K562 (cell line): ENCODE measurements around the gene ANKS1B. TPM values are rescaled to one million over a fixed set of nuclear protein-coding genes. Genes with fewer than 3 reads are reported as not detected.

Source experiments
- ATAC-seq: fragments of 200-7000 bp; cut with Tn5 transposase; 3 replicates; pipeline ENCODE4 v1.9.1; 2020; ENCODE audit warnings: moderate library complexity
- BruUV-seq: library from RNA; stranded (reverse); fragments of 400-500 nt; replicated peaks from 2 replicates; lab custom pipeline; 2021; lab: Mats Ljungman, UMichigan
- CTCF ChIA-PET: fragments of 300-600 bp; formaldehyde crosslinking; extraction: SDS; loops from one replicate; lab custom pipeline; 2021; ENCODE audit warnings: low intra/inter-chr PET ratio; lab: Yijun Ruan, JAX
- POLR2A ChIA-PET: fragments of 300-600, 350-650 bp; sonication (Branson Sonifier 250); formaldehyde crosslinking; extraction: SDS; loops from one replicate; lab custom pipeline; 2021; ENCODE audit warnings: antibody characterized with exemption, inconsistent platforms; lab: Yijun Ruan, JAX
- DNase-seq, 4 experiments: peaks; one replicate each; pipeline versions ENCODE4 v3.0.0 to v3.0.0-alpha.2; 2011 to 2018; ENCODE audit warnings: low spot score in 3 of 4, mixed read lengths in 3 of 4; ENCODE audit errors: extremely low read depth in 1 of 4
- FAIRE-seq: peaks from 2 replicates; lab custom pipeline; 2011; peaks lifted over from hg19 to GRCh38; lab: Jason Lieb, UNC
- H2AFZ ChIP-seq: 2 replicates; pipeline ENCODE4 v1.6.0; 2011; ENCODE audit warnings: low read depth, low read length, control low read depth, inconsistent platforms
- H3K27ac ChIP-seq: fragments of 200-600 bp; 3 replicates; pipeline ENCODE4 v1.8.0; 2011; ENCODE audit warnings: low read depth, mild to moderate bottlenecking, control low read depth, inconsistent platforms, low read length, moderate library complexity, mixed read lengths; ENCODE audit errors: extremely low read depth
- H3K27me3 ChIP-seq, 2 experiments: fragments of 300-600 bp in 1 of 2; 2 replicates in 1 of 2; 3 replicates in 1 of 2; pipeline versions ENCODE4 v1.6.0 to v1.8.0; 2011; ENCODE audit warnings: inconsistent platforms in 2 of 2, low read length in 2 of 2, mild to moderate bottlenecking in 1 of 2, mixed read lengths in 1 of 2, moderate library complexity in 1 of 2; ENCODE audit not compliant: control insufficient read depth in 2 of 2, insufficient read depth in 2 of 2
- H3K36me3 ChIP-seq: fragments of 300-600 bp; 3 replicates; pipeline ENCODE4 v1.8.0; 2011; ENCODE audit warnings: mild to moderate bottlenecking, low read length, inconsistent platforms; ENCODE audit not compliant: control insufficient read depth, insufficient read depth
- H3K4me1 ChIP-seq, 2 experiments: fragments of 200-600 bp in 1 of 2; replicated peaks in 1 of 2; 2 replicates in 1 of 2; 3 replicates in 1 of 2; pipeline versions ENCODE4 v1.5.1 to v1.8.0; 2011; ENCODE audit warnings: inconsistent platforms in 2 of 2, low read length in 2 of 2, mild to moderate bottlenecking in 1 of 2, mixed read lengths in 1 of 2, moderate library complexity in 1 of 2; ENCODE audit not compliant: control insufficient read depth in 2 of 2, insufficient read depth in 2 of 2
- H3K4me2 ChIP-seq: 2 replicates; pipeline ENCODE4 v1.6.1; 2011; ENCODE audit warnings: low read length, control low read depth, inconsistent platforms, mixed read lengths; ENCODE audit not compliant: insufficient read depth
- H3K4me3 ChIP-seq: fragments of 200-600 bp; sonication (generic), shearing (Covaris generic); 2 replicates; pipeline ENCODE4 v1.5.1; 2016; ENCODE audit warnings: control low read depth, inconsistent platforms
- H3K79me2 ChIP-seq: fragments of 200-600 bp; 3 replicates; pipeline ENCODE4 v1.8.0; 2011; ENCODE audit warnings: low read length, inconsistent platforms; ENCODE audit not compliant: control insufficient read depth, insufficient read depth
- H3K9ac ChIP-seq, 2 experiments: 2 replicates each; pipeline versions ENCODE4 v1.6.0 to v1.6.1; 2011; ENCODE audit warnings: low read depth in 2 of 2, low read length in 2 of 2, control low read depth in 1 of 2, inconsistent platforms in 1 of 2, mild to moderate bottlenecking in 1 of 2, mixed read lengths in 1 of 2; ENCODE audit not compliant: insufficient read depth in 1 of 2
- H3K9me1 ChIP-seq: one replicate; pipeline ENCODE4 v1.6.0; 2011; ENCODE audit warnings: inconsistent platforms, mild to moderate bottlenecking, low read length, moderate library complexity; ENCODE audit not compliant: control insufficient read depth, insufficient read depth
- H3K9me3 ChIP-seq: replicated peaks from 2 replicates; pipeline ENCODE4 v1.5.1; 2011; ENCODE audit warnings: low read depth, low read length, inconsistent platforms; ENCODE audit not compliant: control insufficient read depth, insufficient read depth
- H4K20me1 ChIP-seq: replicated peaks from 2 replicates; pipeline ENCODE4 v1.6.1; 2011; ENCODE audit warnings: low read length, inconsistent platforms, mixed read lengths; ENCODE audit not compliant: control insufficient read depth, insufficient read depth
- FOXP1 ChIP-seq: sonication (generic); formaldehyde crosslinking; IDR thresholded peaks from 2 replicates; pipeline ENCODE4 v1.8.0; 2022; ENCODE audit warnings: mild to moderate bottlenecking, missing genetic modification reagents
- HMG20B ChIP-seq: fragments of 250-450 bp; sonication (Bioruptor Pico); IDR thresholded peaks from 2 replicates; pipeline ENCODE4 v1.5.0; 2021; ENCODE audit warnings: mild to moderate bottlenecking
- IFI16 ChIP-seq: fragments of 250-450 bp; sonication (Bioruptor Pico); IDR thresholded peaks from 2 replicates; pipeline ENCODE4 v2.1.2; 2022; ENCODE audit warnings: mild to moderate bottlenecking, inconsistent platforms
- KLF6 ChIP-seq: fragments of 250-450 bp; sonication (Bioruptor Pico); IDR thresholded peaks from 2 replicates; pipeline ENCODE4 v1.4.0; 2020; ENCODE audit warnings: mild to moderate bottlenecking, moderate library complexity, borderline replicate concordance
- NR2C1 ChIP-seq, 2 experiments: fragments of 450-650 bp; IDR thresholded peaks; 2 replicates each; pipeline ENCODE4 v1.6.1; 2017; ENCODE audit warnings: mild to moderate bottlenecking in 2 of 2, antibody characterized with exemption in 1 of 2, inconsistent platforms in 1 of 2, missing compliant biosample characterization in 1 of 2, missing genetic modification characterization in 1 of 2
- RUNX1 ChIP-seq: sonication (generic); IDR thresholded peaks from 2 replicates; pipeline ENCODE4 v1.6.1; 2016; ENCODE audit warnings: antibody characterized with exemption, low read depth
- SMAD4 ChIP-seq: fragments of 250-450 bp; sonication (Bioruptor Pico); conservative IDR thresholded peaks from 2 replicates; pipeline ENCODE4 v1.8.0; 2021; ENCODE audit warnings: inconsistent platforms, mild to moderate bottlenecking, moderate library complexity
- TRIM24 ChIP-seq, 2 experiments: fragments of 450-650 bp; IDR thresholded peaks; 2 replicates each; pipeline ENCODE4 v1.6.1; 2016
- ZNF324 ChIP-seq: fragments of 250-450 bp; sonication (Bioruptor Pico); IDR thresholded peaks from 2 replicates; pipeline ENCODE4 v1.4.0; 2020; ENCODE audit warnings: mild to moderate bottlenecking
- ZNF507 ChIP-seq: conservative IDR thresholded peaks from 2 replicates; pipeline ENCODE4 v1.6.1; 2017; ENCODE audit warnings: missing genetic modification characterization, missing compliant biosample characterization
- ZNF77 ChIP-seq: fragments of 250-450 bp; sonication (Bioruptor Pico); IDR thresholded peaks from 2 replicates; pipeline ENCODE4 v1.5.0; 2020
- in situ Hi-C: fragments of 300-500 bp; cut with MboI; formaldehyde crosslinking; loops from 4 replicates; pipeline ENCODE4 v1.15.0; 2018; ENCODE audit warnings: inconsistent platforms, mixed read lengths
- intact Hi-C: fragments of 100-400 bp; cut with micrococcal nuclease; formaldehyde crosslinking; loops from 2 replicates; pipeline ENCODE4 v1.14.2; 2022
- polyA plus RNA-seq, 8 experiments: library from polyadenylated mRNA; depleted of rRNA in 4 of 8; stranded (reverse) in 5 of 8; unstranded in 3 of 8; fragments of >200 nt; fragmentation: Nextera tagmentation in 2 of 8; fragmentation: Illumina TruSeq in 1 of 8; extraction: Ambion mirVana in 2 of 8; extraction: Trizol in 1 of 8; gene quantifications; 2 replicates each; pipeline versions ENCODE4 v1.2.1 to v1.2.3, GENCODE V29; 2011 to 2014; ENCODE audit warnings: inconsistent platforms in 1 of 8, missing spikeins in 1 of 8
- total RNA-seq, 7 experiments: library from RNA; depleted of rRNA in 6 of 7; stranded (reverse); fragments of >200 nt in 6 of 7; fragmentation: Illumina TruSeq in 2 of 7; extraction: Trizol in 2 of 7; gene quantifications; 2 replicates each; pipeline versions ENCODE4 v1.2.1 to v1.2.3, GENCODE V29; 2011 to 2021; ENCODE audit warnings: low replicate concordance in 1 of 7
- TF ChIP-seq, protein P1 (sequence below): IDR thresholded peaks from 2 replicates; pipeline ENCODE4 v1.6.1; 2016; ENCODE audit warnings: missing genetic modification characterization, missing compliant biosample characterization
- TF ChIP-seq, protein P2 (sequence below): fragments of 450-650 bp; IDR thresholded peaks from 2 replicates; pipeline ENCODE4 v1.6.1; 2016; ENCODE audit warnings: low read depth, mild to moderate bottlenecking, moderate library complexity
- TF ChIP-seq, protein P3 (sequence below): sonication (generic); formaldehyde crosslinking; IDR thresholded peaks from 2 replicates; pipeline ENCODE4 v1.8.0; 2023; ENCODE audit warnings: missing genetic modification reagents, mild to moderate bottlenecking, borderline replicate concordance

The ANKS1B gene
- total and polyA plus RNA-seq, 9 of the 15 experiments (the other 6 are each of a cell fraction or from before 2014, with no cell fraction given) = 0.04 to 0.47 (median 0.28) TPM; not detected in 4

DNA sequence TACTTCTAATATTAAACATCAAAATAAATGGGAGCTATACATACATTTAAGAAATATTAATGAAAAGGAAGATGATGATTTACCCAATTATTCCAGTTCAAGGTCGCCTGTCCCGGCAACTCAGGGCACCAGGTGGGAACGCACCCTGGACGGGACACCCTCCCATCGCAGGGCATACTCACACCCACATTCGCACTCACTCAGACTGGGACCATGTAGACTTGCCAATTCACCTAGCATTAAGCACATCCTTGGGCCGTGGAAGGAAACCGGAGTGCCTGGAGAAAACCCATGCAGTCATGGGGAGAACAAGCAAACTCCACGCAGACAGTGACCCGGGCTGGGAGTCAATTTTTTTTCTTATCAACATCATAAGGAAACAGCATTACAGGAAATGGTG, 864.8 kb downstream of the ANKS1B start (continued):
- TF ChIP-seq, protein P1, sequence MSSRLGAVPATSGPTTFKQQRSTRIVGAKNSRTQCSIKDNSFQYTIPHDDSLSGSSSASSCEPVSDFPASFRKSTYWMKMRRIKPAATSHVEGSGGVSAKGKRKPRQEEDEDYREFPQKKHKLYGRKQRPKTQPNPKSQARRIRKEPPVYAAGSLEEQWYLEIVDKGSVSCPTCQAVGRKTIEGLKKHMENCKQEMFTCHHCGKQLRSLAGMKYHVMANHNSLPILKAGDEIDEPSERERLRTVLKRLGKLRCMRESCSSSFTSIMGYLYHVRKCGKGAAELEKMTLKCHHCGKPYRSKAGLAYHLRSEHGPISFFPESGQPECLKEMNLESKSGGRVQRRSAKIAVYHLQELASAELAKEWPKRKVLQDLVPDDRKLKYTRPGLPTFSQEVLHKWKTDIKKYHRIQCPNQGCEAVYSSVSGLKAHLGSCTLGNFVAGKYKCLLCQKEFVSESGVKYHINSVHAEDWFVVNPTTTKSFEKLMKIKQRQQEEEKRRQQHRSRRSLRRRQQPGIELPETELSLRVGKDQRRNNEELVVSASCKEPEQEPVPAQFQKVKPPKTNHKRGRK (tag) = no peak

DNA sequence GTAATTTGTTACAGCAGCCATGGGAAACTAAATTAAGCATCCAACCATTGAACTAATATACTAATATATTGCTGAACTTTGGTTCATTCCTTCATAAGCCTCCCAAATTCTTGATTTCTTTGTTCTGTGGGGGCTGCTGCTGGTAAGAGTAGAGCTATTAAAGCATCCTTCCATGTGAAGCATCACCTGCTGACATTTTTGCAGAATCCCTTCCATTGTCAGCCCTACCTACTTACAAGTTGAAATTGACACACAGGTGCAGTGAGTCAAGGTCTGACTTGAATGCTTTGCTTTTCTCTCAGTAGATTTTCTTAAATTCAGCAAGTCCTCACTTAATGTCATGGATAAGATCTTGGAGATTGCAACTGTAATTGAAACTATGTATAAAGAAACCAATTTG, 865.3 kb downstream of the ANKS1B start:
- intact Hi-C loops (no loop called here), in situ Hi-C loops (no loop called here)
- Histone ChIP-seq H2AFZ (no peak overlapping the region), H3K4me2 (no peak overlapping the region), H3K9ac (no peak overlapping the region), H3K9me3 (no peaks in the 10 kb centered on the region), H3K9me1 (no peaks in the 10 kb centered on the region), H3K27ac (no peak overlapping the region), H3K36me3 (no peaks in the 10 kb centered on the region), H4K20me1 (no peaks in the 10 kb centered on the region), H3K4me3 (no peak overlapping the region), H3K79me2 (no peaks in the 10 kb centered on the region), H3K27me3 (no peaks in the 10 kb centered on the region), H3K4me1 (no peaks in the 10 kb centered on the region)
- no peak for DNase-seq
- no peak for ATAC-seq
- FAIRE-seq = no peak
- CTCF ChIA-PET = no interaction called here
- POLR2A ChIA-PET = no interaction called here
- TF ChIP-seq KLF6 (CRISPR knock-in tag) (no peak), HMG20B (no peak), ZNF77 (no peak), IFI16 (CRISPR knock-in tag) (no peak), FOXP1 (CRISPR knock-in tag) (no peak), RUNX1 (no peak), ZNF324 (CRISPR knock-in tag) (no peak), SMAD4 (CRISPR knock-in tag) (no peak), ZNF507 (tag) (no peak), TRIM24 (IDR thresholded peaks at IDR 0.05) (no peak), NR2C1 (IDR thresholded peaks at IDR 0.05) (no peak), NR2C1 (tag; IDR thresholded peaks at IDR 0.05) (no peak)
- TF ChIP-seq, protein P2, sequence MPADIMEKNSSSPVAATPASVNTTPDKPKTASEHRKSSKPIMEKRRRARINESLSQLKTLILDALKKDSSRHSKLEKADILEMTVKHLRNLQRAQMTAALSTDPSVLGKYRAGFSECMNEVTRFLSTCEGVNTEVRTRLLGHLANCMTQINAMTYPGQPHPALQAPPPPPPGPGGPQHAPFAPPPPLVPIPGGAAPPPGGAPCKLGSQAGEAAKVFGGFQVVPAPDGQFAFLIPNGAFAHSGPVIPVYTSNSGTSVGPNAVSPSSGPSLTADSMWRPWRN = no peak
- TF ChIP-seq, protein P3, sequence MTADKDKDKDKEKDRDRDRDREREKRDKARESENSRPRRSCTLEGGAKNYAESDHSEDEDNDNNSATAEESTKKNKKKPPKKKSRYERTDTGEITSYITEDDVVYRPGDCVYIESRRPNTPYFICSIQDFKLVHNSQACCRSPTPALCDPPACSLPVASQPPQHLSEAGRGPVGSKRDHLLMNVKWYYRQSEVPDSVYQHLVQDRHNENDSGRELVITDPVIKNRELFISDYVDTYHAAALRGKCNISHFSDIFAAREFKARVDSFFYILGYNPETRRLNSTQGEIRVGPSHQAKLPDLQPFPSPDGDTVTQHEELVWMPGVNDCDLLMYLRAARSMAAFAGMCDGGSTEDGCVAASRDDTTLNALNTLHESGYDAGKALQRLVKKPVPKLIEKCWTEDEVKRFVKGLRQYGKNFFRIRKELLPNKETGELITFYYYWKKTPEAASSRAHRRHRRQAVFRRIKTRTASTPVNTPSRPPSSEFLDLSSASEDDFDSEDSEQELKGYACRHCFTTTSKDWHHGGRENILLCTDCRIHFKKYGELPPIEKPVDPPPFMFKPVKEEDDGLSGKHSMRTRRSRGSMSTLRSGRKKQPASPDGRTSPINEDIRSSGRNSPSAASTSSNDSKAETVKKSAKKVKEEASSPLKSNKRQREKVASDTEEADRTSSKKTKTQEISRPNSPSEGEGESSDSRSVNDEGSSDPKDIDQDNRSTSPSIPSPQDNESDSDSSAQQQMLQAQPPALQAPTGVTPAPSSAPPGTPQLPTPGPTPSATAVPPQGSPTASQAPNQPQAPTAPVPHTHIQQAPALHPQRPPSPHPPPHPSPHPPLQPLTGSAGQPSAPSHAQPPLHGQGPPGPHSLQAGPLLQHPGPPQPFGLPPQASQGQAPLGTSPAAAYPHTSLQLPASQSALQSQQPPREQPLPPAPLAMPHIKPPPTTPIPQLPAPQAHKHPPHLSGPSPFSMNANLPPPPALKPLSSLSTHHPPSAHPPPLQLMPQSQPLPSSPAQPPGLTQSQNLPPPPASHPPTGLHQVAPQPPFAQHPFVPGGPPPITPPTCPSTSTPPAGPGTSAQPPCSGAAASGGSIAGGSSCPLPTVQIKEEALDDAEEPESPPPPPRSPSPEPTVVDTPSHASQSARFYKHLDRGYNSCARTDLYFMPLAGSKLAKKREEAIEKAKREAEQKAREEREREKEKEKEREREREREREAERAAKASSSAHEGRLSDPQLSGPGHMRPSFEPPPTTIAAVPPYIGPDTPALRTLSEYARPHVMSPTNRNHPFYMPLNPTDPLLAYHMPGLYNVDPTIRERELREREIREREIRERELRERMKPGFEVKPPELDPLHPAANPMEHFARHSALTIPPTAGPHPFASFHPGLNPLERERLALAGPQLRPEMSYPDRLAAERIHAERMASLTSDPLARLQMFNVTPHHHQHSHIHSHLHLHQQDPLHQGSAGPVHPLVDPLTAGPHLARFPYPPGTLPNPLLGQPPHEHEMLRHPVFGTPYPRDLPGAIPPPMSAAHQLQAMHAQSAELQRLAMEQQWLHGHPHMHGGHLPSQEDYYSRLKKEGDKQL = no peak
- no TSS peak for BruUV-seq
